ENCODE results near the gene DCDC2C. TPM values are rescaled to one million over a fixed set of nuclear protein-coding genes. Genes with fewer than 3 reads are reported as not detected.

DCDC2C gene
- total RNA-seq, 1 experiment from 2014 or later: 0.43 TPM

DNA sequence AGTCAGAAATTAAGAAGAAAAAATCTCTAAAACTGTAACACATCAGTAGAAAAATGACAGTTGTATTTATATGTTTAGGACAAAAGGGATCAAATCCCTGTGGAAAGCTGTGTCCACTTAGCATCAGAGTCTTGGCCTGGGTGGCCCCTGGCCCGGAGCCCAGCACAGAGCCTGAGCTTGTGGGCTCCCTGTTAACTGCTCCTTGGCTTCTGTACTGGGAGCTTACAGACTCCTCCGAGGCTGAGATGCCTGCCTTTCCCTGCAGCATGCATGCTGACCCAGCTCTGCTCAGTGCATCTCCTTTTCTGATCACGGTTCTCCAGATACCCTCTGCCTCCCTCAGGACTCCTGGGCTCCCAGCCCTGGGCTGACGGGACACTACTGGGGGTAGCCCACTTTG, 98.1 kb downstream of the DCDC2C start:
- intact Hi-C loops (cut with micrococcal nuclease; ENCODE audit: unreplicated experiment): no loop called here
- TF ChIP-seq EZH2 (IDR thresholded peaks at IDR 0.05; ENCODE audit: borderline replicate concordance, low read depth, low read length, poor library complexity, severe bottlenecking): no peak
- TF ChIP-seq, protein P1, sequence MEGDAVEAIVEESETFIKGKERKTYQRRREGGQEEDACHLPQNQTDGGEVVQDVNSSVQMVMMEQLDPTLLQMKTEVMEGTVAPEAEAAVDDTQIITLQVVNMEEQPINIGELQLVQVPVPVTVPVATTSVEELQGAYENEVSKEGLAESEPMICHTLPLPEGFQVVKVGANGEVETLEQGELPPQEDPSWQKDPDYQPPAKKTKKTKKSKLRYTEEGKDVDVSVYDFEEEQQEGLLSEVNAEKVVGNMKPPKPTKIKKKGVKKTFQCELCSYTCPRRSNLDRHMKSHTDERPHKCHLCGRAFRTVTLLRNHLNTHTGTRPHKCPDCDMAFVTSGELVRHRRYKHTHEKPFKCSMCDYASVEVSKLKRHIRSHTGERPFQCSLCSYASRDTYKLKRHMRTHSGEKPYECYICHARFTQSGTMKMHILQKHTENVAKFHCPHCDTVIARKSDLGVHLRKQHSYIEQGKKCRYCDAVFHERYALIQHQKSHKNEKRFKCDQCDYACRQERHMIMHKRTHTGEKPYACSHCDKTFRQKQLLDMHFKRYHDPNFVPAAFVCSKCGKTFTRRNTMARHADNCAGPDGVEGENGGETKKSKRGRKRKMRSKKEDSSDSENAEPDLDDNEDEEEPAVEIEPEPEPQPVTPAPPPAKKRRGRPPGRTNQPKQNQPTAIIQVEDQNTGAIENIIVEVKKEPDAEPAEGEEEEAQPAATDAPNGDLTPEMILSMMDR (conservative IDR thresholded peaks at IDR 0.05; ENCODE audit: low read depth, low read length): no peak
- peaks cover 13% of the 10 kb centered on the region for H3K4me1 ChIP-seq (ENCODE audit: insufficient read depth, low read length, poor library complexity, severe bottlenecking)
- no peak overlapping the region for H3K27ac ChIP-seq (ENCODE audit: low read depth, low read length, poor library complexity, severe bottlenecking)
- ChIA-PET CTCF (no interaction called here), POLR2A (ENCODE audit: low non-redundant PET) (no interaction called here)
- no TSS peak for BruUV-seq (replicated peaks)
- no peaks in the 10 kb centered on the region for H3K36me3 ChIP-seq (ENCODE audit: insufficient read depth, low read length, poor library complexity, severe bottlenecking)
- H3K27me3 ChIP-seq (replicated peaks; ENCODE audit: insufficient read depth, low read depth, low read length, poor library complexity): no peaks in the 10 kb centered on the region
- no peak overlapping the region for H3K4me3 ChIP-seq (ENCODE audit: low read depth, low read length, poor library complexity, severe bottlenecking)
- DNase-seq (ENCODE audit: low spot score): no peak
- no peaks in the 10 kb centered on the region for H3K9me3 ChIP-seq (ENCODE audit: low read depth, low read length, poor library complexity, severe bottlenecking)

DNA sequence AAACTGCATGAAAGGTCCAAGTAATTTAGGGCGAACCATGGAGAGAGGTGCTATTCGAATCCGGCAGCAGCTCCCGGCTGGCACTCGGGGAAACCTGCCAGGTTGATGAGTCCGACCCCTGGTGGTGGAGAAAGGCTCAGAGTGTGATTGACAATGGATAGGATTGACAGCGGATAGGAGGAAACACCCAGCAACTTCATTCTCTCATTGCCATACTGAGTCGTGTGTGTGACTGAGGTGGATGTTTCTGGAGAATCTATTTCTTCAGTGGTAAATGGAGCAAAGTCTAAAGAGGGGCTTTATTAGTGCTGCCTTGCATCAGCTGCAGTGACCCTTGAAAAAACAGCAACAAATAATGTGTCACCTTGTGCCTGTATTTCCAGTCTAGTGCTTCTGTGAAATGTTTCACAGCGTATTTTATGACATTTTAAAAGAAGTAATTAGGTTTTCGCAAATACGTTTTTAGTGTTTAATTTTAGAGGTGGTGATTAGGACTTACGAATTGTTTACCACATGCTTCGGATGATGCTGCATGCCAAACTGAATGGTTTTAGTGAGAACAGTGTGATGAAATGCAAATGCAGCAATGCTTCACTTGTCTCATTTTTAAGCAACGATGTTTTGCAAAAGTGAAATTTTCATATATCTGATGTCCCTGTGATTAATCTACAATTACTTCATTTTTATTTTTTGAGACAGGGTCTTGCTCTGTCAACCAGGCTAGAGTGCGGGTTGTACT, 102.0 kb downstream of the DCDC2C start:
- no peak overlapping the region for H3K27ac ChIP-seq (ENCODE audit: low read depth, low read length, poor library complexity, severe bottlenecking)
- DNase-seq (ENCODE audit: low spot score): peak; percentile 61
- BruUV-seq (replicated peaks): no TSS peak
- ChIA-PET CTCF (interaction anchor here (0.9 to 1.3 kb wide), 2 partner anchors 25 to 77 kb away, joined by 5 to 9 read pairs; no protein-coding TSS in a partner anchor), POLR2A (ENCODE audit: low non-redundant PET) (no interaction called here)
- no peaks in the 10 kb centered on the region for H3K9me3 ChIP-seq (ENCODE audit: low read depth, low read length, poor library complexity, severe bottlenecking)
- H3K27me3 ChIP-seq (replicated peaks; ENCODE audit: insufficient read depth, low read depth, low read length, poor library complexity): no peaks in the 10 kb centered on the region
- no peaks in the 10 kb centered on the region for H3K36me3 ChIP-seq (ENCODE audit: insufficient read depth, low read length, poor library complexity, severe bottlenecking)
- peaks cover 13% of the 10 kb centered on the region for H3K4me1 ChIP-seq (ENCODE audit: insufficient read depth, low read length, poor library complexity, severe bottlenecking)
- no peak for TF ChIP-seq EZH2 (IDR thresholded peaks at IDR 0.05; ENCODE audit: borderline replicate concordance, low read depth, low read length, poor library complexity, severe bottlenecking)
- TF ChIP-seq, protein P1 (conservative IDR thresholded peaks at IDR 0.05; ENCODE audit: low read depth, low read length): peak; percentile 68
- intact Hi-C loops (cut with micrococcal nuclease; ENCODE audit: unreplicated experiment): no loop called here
- no peak overlapping the region for H3K4me3 ChIP-seq (ENCODE audit: low read depth, low read length, poor library complexity, severe bottlenecking)

DNA sequence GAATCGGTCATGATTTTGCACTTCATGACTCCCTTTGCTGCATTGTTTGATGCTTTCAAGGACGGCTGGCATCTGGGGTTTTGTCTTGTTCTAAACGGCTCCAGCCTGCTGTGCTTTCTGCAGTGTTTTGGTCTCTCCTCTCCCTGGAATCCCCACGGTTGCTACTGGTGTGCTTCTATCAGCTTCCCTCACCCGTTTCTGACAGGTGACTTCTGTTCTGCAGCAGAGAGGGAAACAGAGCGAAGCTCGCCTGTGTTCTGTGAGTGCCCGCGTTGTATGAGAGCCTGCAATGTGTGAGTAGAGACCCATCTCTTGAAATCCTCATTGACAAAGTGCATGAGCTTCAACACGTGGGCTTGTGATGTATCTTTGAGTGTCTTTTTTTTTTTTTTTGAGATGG, 102.8 kb downstream of the DCDC2C start:
- TF ChIP-seq, protein P1 (conservative IDR thresholded peaks at IDR 0.05; ENCODE audit: low read depth, low read length): no peak
- no peak for TF ChIP-seq EZH2 (IDR thresholded peaks at IDR 0.05; ENCODE audit: borderline replicate concordance, low read depth, low read length, poor library complexity, severe bottlenecking)
- Histone ChIP-seq H3K36me3 (ENCODE audit: insufficient read depth, low read length, poor library complexity, severe bottlenecking) (no peaks in the 10 kb centered on the region), H3K27me3 (replicated peaks; ENCODE audit: insufficient read depth, low read depth, low read length, poor library complexity) (no peaks in the 10 kb centered on the region), H3K4me3 (ENCODE audit: low read depth, low read length, poor library complexity, severe bottlenecking) (no peak overlapping the region), H3K4me1 (ENCODE audit: insufficient read depth, low read length, poor library complexity, severe bottlenecking) (peaks cover 13% of the 10 kb centered on the region), H3K9me3 (ENCODE audit: low read depth, low read length, poor library complexity, severe bottlenecking) (no peaks in the 10 kb centered on the region), H3K27ac (ENCODE audit: low read depth, low read length, poor library complexity, severe bottlenecking) (no peak overlapping the region)
- POLR2A ChIA-PET (ENCODE audit: low non-redundant PET): no interaction called here
- CTCF ChIA-PET: no interaction called here
- DNase-seq (ENCODE audit: low spot score): no peak
- no TSS peak for BruUV-seq (replicated peaks)
- intact Hi-C loops (cut with micrococcal nuclease; ENCODE audit: unreplicated experiment): no loop called here

All from A673 (cell line).